22Rv1 (cell line): ENCODE measurements around the gene TENM4.

Experiments
- ZFX ChIP-seq: fragments of 450-650 bp; IDR thresholded peaks from 2 replicates; pipeline ENCODE4 v1.6.1; 2017; ENCODE audit warnings: antibody characterized with exemption, borderline replicate concordance
- TF ChIP-seq, protein P1 (sequence below): fragments of 450-650 bp; IDR thresholded peaks from 2 replicates; pipeline ENCODE4 v1.5.1; 2017; ENCODE audit warnings: mild to moderate bottlenecking

DNA sequence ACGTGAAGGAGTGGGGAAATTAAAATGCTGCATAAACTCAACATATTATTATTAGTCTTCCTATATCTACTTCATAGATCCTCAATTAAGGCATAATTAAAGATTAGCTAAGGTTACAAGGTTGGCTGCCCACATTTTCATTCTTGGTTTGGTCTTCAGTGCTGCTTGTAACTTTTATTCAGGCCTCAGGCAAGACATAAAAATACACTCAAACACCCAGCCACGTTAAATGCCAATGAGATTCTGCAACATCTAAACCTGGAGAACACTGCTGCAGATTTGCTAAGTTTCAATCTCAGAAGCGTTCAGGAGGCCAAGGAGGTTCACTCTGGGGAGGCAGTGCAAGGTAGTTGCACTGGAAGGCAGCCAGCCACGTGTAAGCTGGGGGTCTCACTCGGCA lies 507.5 kb downstream of the TENM4 start:
- TF ChIP-seq, protein P1, sequence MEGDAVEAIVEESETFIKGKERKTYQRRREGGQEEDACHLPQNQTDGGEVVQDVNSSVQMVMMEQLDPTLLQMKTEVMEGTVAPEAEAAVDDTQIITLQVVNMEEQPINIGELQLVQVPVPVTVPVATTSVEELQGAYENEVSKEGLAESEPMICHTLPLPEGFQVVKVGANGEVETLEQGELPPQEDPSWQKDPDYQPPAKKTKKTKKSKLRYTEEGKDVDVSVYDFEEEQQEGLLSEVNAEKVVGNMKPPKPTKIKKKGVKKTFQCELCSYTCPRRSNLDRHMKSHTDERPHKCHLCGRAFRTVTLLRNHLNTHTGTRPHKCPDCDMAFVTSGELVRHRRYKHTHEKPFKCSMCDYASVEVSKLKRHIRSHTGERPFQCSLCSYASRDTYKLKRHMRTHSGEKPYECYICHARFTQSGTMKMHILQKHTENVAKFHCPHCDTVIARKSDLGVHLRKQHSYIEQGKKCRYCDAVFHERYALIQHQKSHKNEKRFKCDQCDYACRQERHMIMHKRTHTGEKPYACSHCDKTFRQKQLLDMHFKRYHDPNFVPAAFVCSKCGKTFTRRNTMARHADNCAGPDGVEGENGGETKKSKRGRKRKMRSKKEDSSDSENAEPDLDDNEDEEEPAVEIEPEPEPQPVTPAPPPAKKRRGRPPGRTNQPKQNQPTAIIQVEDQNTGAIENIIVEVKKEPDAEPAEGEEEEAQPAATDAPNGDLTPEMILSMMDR: no peak
- no peak for TF ChIP-seq ZFX
